ENCODE measurements around the gene PLA2G10. TPM values are rescaled to one million over a fixed set of nuclear protein-coding genes. Genes with fewer than 3 reads are reported as not detected.
"Not testable (repeated sequence)": the region's sequence is repeated elsewhere in the genome, so short reads cannot be mapped to it uniquely, and the experiment has no call there.

The PLA2G10 gene
- total and polyA plus RNA-seq, 2 experiments from 2014 or later, result 1.1 TPM; not detected in 1

DNA sequence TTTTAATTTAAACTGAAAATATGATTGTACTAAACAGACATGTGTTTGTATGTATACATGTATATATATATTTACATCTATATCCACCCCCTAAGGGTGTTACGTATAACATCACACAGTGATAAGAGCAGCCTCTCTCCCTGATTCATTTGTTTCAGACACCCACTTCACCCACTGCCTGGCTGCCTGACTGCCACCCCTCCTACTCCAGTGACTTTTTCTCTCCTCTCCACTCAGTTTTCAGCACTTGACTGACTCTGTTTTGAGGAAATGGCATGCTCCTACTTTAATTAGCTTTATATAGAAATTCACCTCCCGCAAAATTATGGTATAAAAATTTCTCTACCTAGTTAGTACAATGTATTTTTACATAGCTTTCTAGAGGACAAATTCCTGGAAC lies 41.4 kb downstream of the PLA2G10 start:
- Histone ChIP-seq H3K9me3 (ENCODE audit: low read depth) (no peaks in the 10 kb centered on the region), H3K27ac (no peak overlapping the region), H3K4me3 (no peak overlapping the region), H3K27me3 (no peaks in the 10 kb centered on the region), H3K36me3 (peaks cover 44% of the 10 kb centered on the region), H3K4me1 (ENCODE audit: low read depth) (no peaks in the 10 kb centered on the region)
- DNase-seq (ENCODE audit: low read depth in 1 of 2, low spot score in 1 of 2), result no peak
- TF ChIP-seq, protein P1, sequence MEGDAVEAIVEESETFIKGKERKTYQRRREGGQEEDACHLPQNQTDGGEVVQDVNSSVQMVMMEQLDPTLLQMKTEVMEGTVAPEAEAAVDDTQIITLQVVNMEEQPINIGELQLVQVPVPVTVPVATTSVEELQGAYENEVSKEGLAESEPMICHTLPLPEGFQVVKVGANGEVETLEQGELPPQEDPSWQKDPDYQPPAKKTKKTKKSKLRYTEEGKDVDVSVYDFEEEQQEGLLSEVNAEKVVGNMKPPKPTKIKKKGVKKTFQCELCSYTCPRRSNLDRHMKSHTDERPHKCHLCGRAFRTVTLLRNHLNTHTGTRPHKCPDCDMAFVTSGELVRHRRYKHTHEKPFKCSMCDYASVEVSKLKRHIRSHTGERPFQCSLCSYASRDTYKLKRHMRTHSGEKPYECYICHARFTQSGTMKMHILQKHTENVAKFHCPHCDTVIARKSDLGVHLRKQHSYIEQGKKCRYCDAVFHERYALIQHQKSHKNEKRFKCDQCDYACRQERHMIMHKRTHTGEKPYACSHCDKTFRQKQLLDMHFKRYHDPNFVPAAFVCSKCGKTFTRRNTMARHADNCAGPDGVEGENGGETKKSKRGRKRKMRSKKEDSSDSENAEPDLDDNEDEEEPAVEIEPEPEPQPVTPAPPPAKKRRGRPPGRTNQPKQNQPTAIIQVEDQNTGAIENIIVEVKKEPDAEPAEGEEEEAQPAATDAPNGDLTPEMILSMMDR (IDR thresholded peaks at IDR 0.05; ENCODE audit: low read depth, low read length), result no peak

DNA sequence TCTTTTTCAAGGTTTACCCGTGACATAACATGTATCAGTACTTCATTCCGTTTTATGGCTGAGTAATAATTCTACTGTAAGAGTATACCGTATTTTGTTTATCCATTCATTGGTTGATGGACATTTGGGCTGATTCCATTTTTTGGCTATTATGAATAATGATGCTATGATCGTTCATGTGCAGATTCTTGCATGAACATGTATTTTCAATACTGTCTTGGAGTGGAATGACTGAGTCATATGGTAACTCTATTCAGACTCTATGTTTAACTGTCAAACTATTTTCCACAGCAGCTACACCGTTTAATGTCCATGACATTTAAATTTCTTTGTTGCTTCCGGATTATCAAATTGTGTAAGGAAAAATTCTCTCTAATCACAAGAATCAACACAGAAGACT lies 43.5 kb downstream of the PLA2G10 start:
- Histone ChIP-seq H3K27ac (no peak overlapping the region), H3K27me3 (no peaks in the 10 kb centered on the region), H3K36me3 (peaks cover 47% of the 10 kb centered on the region), H3K4me3 (no peak overlapping the region), H3K4me1 (ENCODE audit: low read depth) (no peaks in the 10 kb centered on the region), H3K9me3 (ENCODE audit: low read depth) (no peaks in the 10 kb centered on the region)
- no peak for DNase-seq (ENCODE audit: low read depth in 1 of 2, low spot score in 1 of 2)
- TF ChIP-seq, protein P1 (IDR thresholded peaks at IDR 0.05; ENCODE audit: low read depth, low read length), result no peak

DNA sequence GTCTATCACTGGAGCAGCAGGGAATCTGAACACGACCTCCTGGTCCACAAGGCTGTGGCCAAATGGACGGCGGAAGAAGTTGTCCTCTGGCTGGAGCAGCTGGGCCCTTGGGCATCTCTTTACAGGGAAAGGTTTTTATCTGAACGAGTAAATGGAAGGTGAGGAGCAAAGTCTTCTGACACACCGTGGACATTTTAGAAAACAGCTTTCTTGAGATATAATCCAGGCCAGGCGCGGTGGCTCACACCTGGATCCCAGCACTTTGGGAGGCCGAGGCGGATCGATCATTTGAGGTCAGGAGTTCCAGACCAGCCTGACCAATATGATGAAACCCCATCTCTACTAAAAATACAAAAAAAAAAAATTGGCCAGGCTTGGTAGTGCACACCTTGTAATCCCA lies 44.3 kb downstream of the PLA2G10 start:
- no peaks in the 10 kb centered on the region for H3K27me3 ChIP-seq
- TF ChIP-seq, protein P1 (IDR thresholded peaks at IDR 0.05; ENCODE audit: low read depth, low read length), result no peak
- H3K9me3 ChIP-seq (ENCODE audit: low read depth), result no peaks in the 10 kb centered on the region
- H3K4me1 ChIP-seq (ENCODE audit: low read depth), result no peaks in the 10 kb centered on the region
- DNase-seq (ENCODE audit: low read depth in 1 of 2, low spot score in 1 of 2), result no peak
- H3K27ac ChIP-seq, result no peak overlapping the region
- H3K36me3 ChIP-seq, result peaks cover 54% of the 10 kb centered on the region
- no peak overlapping the region for H3K4me3 ChIP-seq

DNA sequence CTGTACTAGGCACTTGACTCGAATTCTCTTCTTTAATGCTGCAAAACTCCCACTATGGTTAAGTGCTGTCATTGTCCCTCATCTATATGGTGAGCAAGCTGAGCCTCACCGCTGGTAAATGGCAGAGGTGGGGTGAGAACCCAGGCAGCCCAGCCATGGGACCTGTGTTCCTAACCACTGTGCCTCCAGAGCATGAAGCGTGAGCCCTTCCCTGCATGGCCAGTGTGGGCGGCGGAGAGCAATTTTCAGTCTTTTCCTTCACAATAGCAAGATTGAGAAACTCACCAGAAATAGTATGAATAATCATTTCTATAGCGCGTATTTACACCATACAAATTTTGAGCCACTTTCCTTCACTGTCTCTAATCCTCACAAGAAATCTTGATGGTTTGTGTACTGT lies 52.2 kb downstream of the PLA2G10 start:
- no peaks in the 10 kb centered on the region for H3K27me3 ChIP-seq
- peaks cover 2% of the 10 kb centered on the region for H3K4me1 ChIP-seq (ENCODE audit: low read depth)
- H3K4me3 ChIP-seq, result no peak overlapping the region
- TF ChIP-seq, protein P1 (IDR thresholded peaks at IDR 0.05; ENCODE audit: low read depth, low read length), result no peak
- H3K36me3 ChIP-seq, result peaks cover 18% of the 10 kb centered on the region
- no peaks in the 10 kb centered on the region for H3K9me3 ChIP-seq (ENCODE audit: low read depth)
- no peak overlapping the region for H3K27ac ChIP-seq
- no peak for DNase-seq (ENCODE audit: low read depth in 1 of 2, low spot score in 1 of 2)

DNA sequence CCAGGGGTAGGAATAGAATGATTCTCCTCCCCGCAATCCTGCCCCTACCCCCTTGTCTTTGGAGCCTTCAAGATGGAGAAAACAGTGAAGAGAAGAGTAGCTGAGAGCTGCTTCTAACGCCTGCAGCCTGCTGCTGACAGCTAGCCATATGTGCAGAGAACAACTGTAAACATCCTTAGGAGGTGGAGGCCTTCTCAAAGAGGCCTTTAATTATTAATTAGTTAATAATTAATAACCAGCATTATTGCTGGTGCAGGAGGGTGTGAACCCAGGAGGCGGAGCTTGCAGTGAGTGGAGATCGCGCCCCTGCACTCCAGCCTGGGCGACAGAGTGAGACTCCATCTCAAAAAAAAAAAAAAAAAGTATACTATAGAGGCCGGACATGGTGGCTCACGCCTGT lies 52.9 kb downstream of the PLA2G10 start:
- Histone ChIP-seq H3K9me3 (ENCODE audit: low read depth) (no peaks in the 10 kb centered on the region), H3K27ac (no peak overlapping the region), H3K27me3 (no peaks in the 10 kb centered on the region), H3K4me1 (ENCODE audit: low read depth) (peaks cover 5% of the 10 kb centered on the region), H3K4me3 (no peak overlapping the region), H3K36me3 (peaks cover 18% of the 10 kb centered on the region)
- TF ChIP-seq, protein P1 (IDR thresholded peaks at IDR 0.05; ENCODE audit: low read depth, low read length), result no peak
- DNase-seq (ENCODE audit: low read depth in 1 of 2, low spot score in 1 of 2), result no peak

DNA sequence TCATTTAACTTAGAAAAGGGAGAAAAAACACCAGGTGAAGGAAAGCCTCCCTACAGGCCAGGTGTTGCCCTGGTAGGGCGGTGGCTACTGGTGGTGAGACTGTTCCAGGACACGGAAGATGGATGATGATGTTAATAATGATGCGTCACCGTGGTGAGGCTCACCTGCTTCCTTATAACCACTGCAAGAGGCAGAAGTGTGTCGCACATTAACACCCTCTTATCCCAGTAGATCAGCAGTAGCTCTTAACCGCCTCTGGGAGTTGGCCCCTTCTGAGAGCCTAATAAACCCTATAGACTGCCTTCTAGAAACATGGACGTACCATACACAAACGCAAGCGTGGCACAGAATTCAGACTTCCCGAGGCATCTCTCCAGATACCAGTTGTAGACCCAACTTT lies 53.6 kb downstream of the PLA2G10 start:
- Histone ChIP-seq H3K27ac (no peak overlapping the region), H3K4me3 (no peak overlapping the region), H3K9me3 (ENCODE audit: low read depth) (no peaks in the 10 kb centered on the region), H3K27me3 (no peaks in the 10 kb centered on the region), H3K36me3 (peaks cover 12% of the 10 kb centered on the region), H3K4me1 (ENCODE audit: low read depth) (peaks cover 5% of the 10 kb centered on the region)
- TF ChIP-seq, protein P1 (IDR thresholded peaks at IDR 0.05; ENCODE audit: low read depth, low read length), result no peak
- DNase-seq (ENCODE audit: low read depth in 1 of 2, low spot score in 1 of 2), result no peak

DNA sequence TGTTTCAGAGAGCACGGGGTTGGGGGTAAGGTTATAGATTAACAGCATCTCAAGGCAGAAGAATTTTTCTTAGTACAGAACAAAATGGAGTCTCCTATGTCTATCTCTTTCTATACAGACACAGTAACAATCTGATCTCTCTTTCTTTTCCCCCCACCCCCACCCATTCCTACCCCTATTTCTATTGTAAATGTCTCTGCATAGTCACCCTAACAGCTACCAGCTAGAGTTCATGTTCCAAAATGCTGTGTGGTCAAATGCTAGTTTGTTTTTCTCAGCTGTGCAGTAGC lies 57.2 kb downstream of the PLA2G10 start:
- not testable (repeated sequence) for DNase-seq (ENCODE audit: low read depth in 1 of 2, low spot score in 1 of 2); H3K27me3 ChIP-seq; H3K9me3 ChIP-seq (ENCODE audit: low read depth); H3K27ac ChIP-seq; H3K4me3 ChIP-seq; H3K4me1 ChIP-seq (ENCODE audit: low read depth); H3K36me3 ChIP-seq

DNA sequence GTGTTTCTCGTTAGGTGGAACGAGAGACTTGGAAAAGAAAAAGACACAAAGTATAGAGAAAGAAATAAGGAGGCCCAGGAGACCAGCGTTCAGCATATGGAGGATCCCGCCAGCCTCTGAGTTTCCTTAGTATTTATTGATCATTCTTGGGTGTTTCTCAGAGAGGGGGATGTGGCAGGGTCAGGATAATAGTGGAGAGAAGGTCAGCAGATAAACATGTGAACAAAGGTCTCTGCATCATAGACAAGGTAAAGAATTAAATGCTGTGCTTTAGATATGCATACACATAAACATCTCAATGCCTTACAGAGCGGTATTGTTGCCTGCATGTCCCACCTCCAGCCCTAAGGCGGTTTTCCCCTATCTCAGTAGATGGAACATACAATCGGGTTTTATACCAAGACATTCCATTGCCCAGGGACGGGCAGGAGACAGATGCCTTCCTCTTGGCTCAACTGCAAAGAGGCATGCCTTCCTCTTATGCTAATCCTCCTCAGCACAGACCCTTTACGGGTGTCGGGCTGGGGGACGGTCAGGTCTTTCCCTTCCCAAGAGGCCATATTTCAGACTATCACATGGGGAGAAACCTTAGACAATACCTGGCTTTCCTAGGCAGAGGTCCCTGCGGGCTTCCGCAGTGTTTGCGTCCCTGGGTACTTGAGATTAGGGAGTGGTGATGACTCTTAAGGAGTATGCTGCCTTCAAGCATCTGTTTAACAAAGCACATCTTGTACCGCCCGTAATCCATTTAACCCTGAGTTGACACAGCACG lies 57.7 kb downstream of the PLA2G10 start:
- H3K27me3 ChIP-seq; H3K36me3 ChIP-seq; H3K9me3 ChIP-seq (ENCODE audit: low read depth); H3K4me1 ChIP-seq (ENCODE audit: low read depth); H3K27ac ChIP-seq; DNase-seq (ENCODE audit: low read depth in 1 of 2, low spot score in 1 of 2); H3K4me3 ChIP-seq: not testable (repeated sequence)
